HG03025 (cell line): ENCODE results near the gene CRTAP.
"Not testable (repeated sequence)": the region's sequence is repeated elsewhere in the genome, so short reads cannot be mapped to it uniquely, and the experiment has no call there.

ENCODE experiments used
- ATAC-seq: cut with Tn5 transposase; IDR thresholded peaks from one replicate; pipeline ENCODE4 v1.9.1; 2021; ENCODE audit warnings: mild to moderate bottlenecking, moderate library complexity; ENCODE audit not compliant: unreplicated experiment, low FRiP score

Gene CRTAP

DNA sequence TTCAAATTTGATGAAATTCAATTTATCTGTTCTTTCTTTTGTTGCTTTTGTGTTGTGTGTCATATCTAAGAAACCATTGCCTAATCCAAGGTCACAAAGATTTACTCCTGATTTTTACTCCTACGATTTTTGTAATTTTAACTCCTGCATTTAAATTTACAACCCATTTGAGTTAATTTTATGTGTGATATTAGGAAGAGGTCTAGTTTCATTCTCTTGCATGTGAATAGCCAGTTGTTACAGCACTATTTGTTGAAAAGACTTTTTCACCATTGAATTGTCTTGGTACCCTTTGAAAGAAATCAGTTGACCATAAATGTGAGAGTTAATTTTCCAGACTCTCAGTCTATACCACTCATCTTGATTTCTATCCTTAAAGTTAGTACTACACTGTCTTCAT is 23.9 kb downstream of the CRTAP start:
- ATAC-seq = no peak

DNA sequence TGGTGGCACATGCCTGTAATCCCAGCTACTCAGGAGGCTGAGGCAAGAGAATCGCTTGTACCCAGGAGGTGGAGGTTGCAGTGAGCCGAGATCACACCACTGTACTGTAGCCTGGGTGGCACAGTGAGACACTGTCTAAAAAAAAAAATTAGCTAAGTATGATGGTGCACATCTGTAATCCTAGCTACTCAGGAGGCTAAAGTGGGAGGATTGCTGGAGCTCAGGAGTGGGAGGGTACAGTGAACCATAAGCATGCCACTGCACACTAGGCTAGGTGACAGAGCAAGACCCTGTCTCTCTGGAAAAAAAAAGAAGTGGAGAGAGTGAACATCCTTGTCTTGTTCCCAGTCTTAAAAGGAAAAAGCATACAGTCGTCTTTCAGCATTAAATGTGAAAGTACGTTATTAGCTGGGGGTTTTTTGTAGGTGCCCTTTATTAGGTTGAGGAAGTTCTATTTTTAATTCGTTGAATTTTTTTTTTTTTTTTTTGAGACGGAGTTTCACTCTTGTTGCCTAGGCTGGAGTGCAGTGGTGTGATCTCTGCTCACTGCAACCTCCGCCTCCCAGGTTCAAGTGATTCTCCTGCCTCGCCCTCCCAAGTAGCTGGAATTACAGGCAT is 25.3 kb downstream of the CRTAP start:
- not testable (repeated sequence) for ATAC-seq

DNA sequence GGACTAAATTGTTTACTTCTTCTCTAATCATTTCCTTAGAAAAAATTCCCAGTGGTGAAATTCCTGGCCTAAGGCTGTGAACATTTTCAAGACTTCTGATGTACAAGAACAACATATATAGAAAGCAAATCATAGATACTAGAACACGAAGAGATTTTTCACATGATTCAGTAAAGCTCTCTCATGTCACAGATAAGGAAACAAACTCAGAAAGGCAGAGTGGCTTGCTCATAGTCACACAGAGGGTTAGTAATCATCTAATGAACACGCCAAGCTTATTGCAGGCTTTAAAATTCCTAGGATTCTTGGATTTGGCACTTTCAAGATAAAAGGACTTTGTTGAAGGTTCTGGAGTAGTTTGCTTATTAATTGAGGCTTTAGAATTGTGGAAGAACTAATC is 26.2 kb downstream of the CRTAP start:
- ATAC-seq = no peak

DNA sequence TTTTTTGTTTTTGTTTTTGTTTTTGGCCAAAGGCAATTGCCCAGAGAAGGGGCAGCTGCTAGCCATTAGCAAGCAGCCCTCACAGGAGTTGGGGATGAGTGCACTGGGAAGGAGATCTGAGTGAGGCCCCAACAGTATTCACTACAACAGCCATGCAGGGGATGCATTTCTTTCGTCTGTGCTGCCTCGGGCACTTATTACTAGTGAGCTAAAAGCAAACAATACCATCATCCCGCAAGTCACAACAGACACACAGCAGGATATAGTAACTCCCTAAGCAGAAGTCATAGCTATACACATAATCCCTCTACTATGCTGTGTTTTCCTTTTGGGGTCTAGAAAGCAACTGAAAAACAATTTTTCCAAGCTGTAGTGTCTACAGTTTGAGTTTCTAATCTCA is 27.2 kb downstream of the CRTAP start:
- no peak for ATAC-seq

DNA sequence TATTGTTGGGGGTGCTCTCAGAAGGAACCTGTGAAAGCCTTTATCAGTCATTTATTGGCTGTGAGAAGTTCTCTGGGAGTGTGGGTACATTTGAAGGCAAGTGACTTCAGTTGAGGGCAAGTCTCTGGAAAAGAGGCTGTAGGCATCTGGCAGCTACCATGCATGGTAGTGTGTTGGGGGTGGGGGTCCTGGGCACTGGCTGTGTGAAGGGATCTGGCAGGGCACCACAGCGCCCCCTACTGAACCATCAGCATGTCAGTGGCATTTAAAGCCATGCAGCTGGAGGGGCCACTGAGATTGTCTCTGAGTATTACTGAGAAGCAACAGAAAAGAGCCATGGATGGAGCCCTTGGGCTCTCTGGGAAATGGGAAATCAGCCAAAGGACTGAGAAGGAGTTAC is 30.6 kb downstream of the CRTAP start:
- ATAC-seq = no peak

DNA sequence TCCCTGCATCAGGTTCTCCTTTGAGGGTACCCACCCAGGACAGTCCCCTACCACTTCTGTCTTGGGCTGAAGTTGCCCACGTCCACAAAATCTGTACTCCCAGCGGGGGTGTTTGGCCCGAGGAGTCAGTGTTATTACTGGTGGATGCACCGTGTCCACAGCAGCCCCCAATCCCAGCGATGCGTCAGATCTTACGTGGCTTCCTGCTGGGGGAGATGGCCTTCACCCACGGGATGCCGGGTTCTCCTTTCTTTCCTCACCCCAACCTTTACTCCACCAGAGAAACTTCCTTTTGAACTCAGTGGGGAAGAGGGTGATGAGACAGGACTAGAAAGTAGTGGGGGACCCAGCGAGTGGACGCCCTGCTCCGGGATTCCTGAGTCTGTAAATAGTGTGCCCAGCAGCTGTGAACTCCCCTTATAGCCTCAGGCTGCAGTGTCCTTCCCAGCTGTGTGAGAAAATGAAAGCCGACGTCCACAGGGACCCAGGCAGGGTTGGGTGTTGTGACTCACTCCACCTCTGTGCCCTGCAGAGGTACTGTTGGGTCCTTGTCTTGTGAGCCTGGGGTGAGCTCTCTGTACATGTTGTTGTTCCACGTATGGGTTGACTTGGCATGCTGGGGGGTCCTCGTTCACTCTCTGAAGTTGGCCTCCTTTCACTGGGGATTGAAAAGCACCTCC is 31.5 kb downstream of the CRTAP start:
- ATAC-seq = no peak

DNA sequence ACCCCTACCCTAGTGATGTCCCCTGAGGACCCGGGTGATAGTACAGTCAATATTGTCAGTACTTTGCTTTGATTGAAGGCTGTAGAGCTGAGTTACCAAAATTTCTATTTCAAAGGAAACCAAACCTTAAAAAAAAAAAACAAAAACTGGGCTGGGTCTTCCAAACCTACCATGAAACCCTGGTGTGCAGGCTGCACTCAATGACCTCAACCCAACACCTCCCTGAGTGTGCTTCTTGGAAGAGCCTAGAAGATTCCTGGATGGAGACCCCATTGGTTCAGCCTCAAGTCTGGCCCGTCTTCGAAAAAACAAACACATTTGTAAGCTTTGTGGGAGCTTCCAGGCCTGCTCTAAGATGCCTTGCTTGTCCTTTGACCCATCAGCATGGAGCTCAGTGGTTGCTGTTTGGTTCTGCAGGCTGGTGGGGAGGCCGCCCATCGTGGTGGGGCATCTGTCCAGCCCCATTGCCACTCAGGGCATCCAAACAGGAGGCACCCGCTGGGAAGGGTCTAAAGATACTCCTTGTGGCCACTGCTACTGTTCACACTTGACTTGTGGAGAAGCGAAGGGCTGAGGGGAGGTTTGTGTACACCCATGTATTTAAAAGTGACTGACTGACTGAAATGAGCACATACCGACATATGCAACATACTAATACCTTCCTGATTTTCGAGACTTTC is 32.2 kb downstream of the CRTAP start:
- no peak for ATAC-seq

DNA sequence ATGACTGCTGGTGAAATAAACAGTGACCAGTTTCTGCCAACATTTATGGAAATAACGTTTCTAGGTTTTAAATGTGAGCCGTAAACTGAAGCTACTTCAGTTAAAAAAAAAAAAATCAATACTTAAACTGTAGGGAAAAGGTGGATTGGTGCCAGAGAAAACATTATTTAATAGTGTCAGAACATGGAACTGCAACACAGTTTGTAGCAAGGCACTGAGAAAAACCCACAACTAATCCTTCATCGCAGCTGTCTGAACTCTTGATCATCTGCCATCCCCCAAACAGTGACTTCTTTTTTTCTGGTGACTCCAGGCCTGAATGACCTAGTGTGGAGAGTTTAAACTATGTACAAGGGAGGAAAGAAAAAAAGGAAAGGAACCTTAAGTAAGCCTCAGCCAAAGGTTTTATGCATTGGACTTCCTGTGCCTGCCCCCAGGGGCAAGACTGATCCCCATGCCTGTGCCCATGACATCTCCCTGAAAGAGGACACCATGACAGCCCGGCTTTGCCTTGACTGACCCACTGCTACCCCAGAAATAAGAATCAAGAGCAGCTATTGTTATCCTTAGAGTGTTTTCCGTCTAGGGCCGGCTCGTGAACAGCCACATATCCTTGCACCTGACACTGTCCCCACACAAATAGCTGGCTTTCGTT is 33.1 kb downstream of the CRTAP start:
- ATAC-seq = no peak

DNA sequence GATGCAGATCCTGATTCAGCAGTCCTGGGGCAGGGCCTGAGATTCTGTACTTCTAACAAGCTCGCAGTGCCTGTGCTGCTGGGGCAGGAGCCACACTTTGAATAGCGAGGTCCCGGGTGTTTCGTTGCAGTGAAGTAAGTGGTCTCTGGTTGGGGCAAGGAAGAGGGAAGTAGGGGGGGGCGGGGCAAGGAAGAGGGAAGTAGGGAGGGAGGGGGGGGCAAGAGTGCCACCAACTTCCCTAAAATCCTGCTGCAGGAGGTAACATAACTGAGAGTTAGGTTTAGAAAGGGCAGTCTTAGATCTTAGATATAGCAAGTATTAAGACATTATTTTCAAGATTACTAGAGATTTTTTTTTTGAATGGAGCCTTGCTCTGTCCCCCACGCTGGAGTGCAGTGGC is 35.5 kb downstream of the CRTAP start:
- no peak for ATAC-seq

DNA sequence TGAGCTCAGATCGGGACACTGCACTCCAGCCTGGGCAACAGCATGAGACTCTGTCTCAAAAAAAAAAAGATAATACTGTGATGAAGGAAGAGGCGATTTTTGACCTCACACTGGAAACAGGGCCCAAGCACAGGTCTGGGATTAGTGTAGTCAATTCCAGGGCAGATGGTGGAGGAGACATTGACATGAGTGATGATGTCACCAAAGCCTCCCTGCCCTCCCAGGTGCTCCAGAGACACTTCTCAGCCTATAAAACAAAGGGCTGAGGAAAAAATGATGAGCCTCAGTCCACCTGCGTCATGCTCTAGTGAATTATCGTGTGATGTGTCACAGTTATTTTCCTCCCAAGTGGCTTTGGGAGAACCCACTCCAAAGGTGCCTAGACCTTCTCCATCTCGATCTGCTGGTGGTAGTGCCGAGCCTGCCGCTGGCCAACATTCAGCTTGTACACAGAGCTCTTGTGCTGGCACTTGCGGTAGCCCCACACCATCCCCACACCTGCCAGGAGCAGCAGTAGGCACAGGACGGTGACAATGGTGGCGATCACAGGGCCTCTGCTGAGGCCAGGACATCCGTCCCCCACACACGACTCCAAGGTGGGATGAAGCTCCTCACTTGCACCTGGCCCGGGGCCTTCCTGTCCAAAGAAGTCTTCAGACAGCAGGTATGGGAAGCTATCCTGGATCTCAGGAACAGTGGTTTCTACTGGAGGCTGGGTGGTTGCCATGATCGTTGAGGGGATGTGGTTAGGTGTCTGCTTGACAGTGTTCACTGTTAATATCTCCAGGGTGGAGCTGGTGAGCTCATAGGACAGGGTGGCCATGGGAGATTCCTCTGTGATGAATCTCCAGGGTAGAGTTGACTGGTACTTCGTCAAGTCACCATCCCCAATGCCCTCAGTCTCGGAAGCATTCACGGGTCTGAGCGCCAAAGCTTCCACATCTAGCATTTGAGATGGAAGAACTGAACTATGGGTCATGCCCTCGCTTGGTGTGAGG is 38.8 kb downstream of the CRTAP start:
- no peak for ATAC-seq

DNA sequence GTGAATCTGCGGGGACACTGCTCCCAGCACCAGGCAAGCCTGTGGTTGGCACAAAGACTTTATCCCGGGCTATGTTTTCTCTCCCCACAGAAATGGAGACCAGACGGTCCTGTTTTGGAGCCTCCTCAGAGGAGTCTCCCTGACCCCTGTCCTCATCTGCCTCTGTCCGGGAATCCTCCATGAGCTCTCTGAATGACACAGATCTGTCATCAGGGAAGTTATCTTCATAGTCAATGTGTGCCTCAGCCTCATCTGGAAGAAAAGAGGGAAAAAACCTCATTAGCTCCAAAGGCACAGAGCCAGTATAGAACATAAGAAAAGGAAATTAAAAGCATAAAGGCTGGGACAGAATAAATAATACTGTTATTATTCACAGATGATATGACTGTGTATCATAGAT is 40.0 kb downstream of the CRTAP start:
- ATAC-seq = no peak

DNA sequence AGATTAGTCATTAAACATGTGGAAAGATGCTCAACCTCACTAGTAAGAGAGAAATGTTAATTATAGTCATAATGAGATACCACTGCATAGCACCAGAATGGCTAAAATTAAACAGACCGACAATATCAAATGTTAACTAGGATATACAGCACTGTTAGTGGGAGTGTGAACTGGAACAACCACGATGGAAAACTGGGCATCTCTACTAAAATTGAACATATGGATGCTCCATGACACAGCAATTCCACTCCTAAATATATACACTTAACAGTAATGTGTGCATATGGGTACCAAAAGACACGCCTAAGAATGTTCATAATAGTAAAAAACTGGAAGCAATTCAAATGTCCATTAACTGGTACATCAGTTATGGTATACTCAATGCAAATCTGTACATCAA is 41.5 kb downstream of the CRTAP start:
- no peak for ATAC-seq

DNA sequence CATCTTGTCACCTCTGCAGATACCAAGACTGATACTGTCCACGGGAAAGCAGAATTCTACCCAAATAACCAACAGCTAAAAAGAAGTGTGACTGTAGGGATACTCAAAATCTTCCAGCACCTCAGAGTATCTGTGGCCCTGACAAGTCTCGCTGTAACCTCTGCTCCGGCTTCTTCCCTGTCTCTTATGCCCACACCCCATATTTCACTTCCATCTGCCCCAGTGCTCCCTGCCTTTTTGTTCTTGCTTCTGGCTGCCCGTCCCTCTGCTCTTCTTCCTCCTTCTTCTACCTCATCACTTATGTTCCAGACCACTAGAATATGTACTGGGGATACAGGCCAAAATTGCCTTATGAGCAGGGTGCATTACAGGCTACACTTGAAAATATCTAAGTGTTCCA is 45.4 kb downstream of the CRTAP start:
- no peak for ATAC-seq

DNA sequence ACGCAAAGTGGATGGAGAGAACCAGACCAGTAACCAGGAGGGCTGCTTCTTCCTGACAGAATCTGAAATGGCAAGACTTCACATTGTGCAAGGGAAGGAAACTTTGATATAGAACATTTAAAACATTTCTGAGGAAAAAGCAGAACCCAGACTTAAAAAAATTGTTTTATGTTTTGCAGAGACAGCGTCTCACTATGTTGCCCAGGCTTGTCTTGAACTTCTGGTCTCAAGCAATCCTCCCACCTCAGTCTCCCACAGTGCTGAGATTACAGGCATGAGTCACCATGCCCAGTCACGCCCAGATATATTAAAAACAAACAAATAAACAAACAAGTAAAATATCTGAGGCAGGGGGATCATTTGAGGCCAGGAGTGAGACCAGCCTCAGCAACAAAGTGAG is 46.2 kb downstream of the CRTAP start:
- no peak for ATAC-seq

DNA sequence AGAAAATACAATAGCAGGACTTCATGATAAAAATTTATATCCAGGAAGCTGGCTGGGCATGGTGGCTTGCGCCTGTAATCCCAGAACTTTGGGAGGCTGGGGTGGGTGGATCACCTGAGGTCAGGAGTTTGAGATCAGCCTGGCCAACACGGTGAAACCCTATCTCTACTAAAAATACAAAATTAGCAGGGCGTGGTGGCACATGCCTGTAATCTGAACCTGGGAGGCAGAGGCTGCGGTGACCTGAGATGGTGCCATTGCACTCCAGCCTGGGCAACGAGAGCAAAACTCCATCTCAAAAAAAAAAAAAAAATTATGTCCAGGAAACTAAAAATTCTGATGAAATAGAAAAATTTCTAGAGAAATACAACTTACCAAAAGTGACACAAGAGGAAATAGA is 48.8 kb downstream of the CRTAP start:
- not testable (repeated sequence) for ATAC-seq

DNA sequence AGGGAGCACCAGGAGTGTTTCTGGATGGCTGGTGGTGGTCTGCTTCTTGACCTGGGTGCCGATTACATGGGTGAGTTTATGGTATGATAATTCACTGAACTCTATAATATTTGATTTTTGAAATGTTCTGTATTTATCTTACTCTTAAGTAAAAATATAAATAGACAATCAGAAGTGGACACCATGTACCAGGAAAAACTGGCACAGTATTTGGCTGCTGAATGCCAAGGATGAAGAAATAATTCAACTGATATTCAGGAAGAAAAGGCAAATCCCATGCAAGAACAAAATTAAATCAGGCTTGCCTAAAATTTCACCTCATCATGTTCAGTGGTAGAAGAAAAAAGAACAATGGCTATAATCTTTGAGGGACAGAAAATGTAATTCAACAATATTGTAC is 51.6 kb downstream of the CRTAP start:
- ATAC-seq = no peak

DNA sequence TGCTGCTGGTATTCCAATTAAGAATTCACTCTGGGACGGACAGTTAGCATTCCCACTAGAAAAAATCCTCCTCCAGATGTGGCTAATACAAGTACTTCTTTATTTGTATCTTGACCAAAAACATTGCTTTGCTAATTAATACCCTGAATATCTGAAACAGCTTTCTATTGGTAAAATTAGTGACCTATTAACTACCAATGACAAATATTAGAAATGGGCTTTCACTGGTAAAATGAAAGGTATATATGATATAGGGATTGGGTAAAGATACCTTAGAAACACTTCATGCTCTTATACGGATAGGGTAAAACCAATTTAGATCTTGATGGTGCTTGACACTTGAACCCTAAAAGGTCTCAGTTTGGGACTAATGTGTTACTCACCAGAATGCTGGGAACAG is 52.3 kb downstream of the CRTAP start:
- ATAC-seq = no peak

DNA sequence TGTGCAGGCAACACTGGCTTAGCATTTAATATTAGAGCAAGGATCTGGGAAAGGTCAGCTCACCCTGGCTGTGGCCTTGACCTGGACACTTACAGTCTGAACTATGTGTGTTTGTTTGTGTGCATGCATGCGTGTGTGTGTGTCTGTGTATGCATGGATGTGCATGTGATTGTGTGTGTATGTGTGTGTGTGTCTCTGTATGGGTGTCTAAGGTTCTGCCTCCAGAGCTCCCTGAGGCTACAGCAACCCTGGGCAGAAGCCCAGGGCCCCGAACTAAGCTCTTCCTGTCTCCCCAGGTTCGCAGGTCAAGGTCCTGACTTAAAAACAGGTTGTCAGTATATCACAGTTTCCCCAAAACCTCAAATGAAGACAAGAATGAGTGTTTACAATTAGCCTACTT is 53.5 kb downstream of the CRTAP start:
- ATAC-seq = no peak

DNA sequence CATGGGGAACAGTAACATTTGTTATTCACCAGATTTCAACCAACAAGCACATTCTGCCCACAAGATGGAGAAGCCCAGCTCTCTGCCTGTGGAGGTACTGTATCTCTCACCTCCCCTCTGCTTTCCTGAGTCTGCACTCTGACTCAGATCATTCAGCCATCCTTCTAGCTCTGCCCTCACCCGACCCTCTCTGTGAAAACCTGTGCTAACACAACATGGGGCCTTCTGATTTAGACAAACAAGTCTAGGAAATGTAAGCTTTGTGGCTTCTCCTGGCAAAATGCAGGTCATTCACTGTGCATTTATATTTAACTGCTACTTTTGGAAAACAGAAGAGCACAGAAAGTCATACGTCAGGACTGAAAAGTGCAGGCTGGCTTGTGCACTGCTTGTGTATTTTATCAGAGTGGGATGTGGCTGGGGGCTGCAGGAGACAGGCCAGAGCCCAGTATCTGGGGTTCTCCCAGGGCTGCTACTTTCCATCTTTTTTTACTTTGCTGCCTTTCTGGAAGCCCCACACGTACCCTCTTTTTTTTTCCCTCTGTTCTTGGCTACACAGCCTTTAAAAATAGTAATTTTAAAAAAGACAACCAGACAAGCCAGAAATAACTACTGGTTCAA is 54.0 kb downstream of the CRTAP start:
- no peak for ATAC-seq

DNA sequence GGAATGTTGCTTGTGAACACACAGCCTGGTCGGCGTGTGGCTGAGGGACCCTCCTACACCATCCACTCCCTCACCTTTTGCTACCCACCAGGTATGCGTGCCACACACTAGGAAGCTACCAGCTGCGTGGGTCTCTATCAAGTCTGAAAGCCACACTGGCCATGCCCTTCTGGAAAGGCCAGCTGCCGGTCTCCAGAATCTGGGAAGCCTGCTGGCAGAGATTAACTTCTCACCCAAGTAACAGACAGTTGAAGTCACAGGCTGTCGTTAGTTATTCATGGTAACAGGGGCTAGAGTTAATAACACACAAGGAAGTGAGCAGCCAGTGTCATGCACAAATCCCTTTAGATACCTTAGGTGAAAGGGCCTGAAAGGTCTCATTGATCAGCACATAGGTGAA is 56.7 kb downstream of the CRTAP start:
- ATAC-seq = no peak
